Spleen (tissue), 11 donors: ENCODE data around the gene CYP21A2. TPM values are rescaled to one million over a fixed set of nuclear protein-coding genes. Genes with fewer than 3 reads are reported as not detected.
"Not testable (repeated sequence)": the region's sequence is repeated elsewhere in the genome, so short reads cannot be mapped to it uniquely, and the experiment has no call there.

Experiments used
- DNase-seq: peaks from one replicate; pipeline ENCODE4 v3.0.0-alpha.2; 2020
- H3K27ac ChIP-seq, 8 donors: fragments of 200-600 bp; sonication (generic) in 7 of 8; 1 replicate in 4 of 8; 2 replicates in 4 of 8; pipeline versions ENCODE4 v1.5.0 to v1.8.0; 2016 to 2021; ENCODE audit warnings: inconsistent platforms in 4 of 8, mild to moderate bottlenecking in 4 of 8, moderate library complexity in 1 of 8
- H3K27me3 ChIP-seq, 7 donors: fragments of 200-600 bp; sonication (generic) in 6 of 7; replicated peaks in 1 of 7; 1 replicate in 4 of 7; 2 replicates in 3 of 7; pipeline versions ENCODE4 v1.5.0 to v1.8.0; 2016 to 2021; ENCODE audit warnings: inconsistent platforms in 3 of 7, mild to moderate bottlenecking in 1 of 7
- H3K36me3 ChIP-seq, 6 donors: fragments of 200-600 bp; sonication (generic) in 5 of 6; 1 replicate in 4 of 6; 2 replicates in 2 of 6; pipeline versions ENCODE4 v1.5.0 to v1.8.0; 2016 to 2021; ENCODE audit warnings: inconsistent platforms in 2 of 6
- H3K4me1 ChIP-seq, 6 donors: fragments of 200-600 bp; sonication (generic) in 5 of 6; 1 replicate in 3 of 6; 2 replicates in 3 of 6; pipeline versions ENCODE4 v1.5.0 to v1.8.0; 2016 to 2021; ENCODE audit warnings: inconsistent platforms in 3 of 6
- H3K4me3 ChIP-seq, 8 donors: fragments of 200-600 bp; sonication (generic) in 7 of 8; 1 replicate in 4 of 8; 2 replicates in 4 of 8; pipeline versions ENCODE4 v1.5.0 to v1.8.0; 2016 to 2021; ENCODE audit warnings: inconsistent platforms in 4 of 8, mild to moderate bottlenecking in 4 of 8, moderate library complexity in 2 of 8
- H3K9me3 ChIP-seq, 8 donors: fragments of 200-600 bp; sonication (generic) in 7 of 8; 1 replicate in 4 of 8; 2 replicates in 4 of 8; pipeline versions ENCODE4 v1.5.0 to v1.8.0; 2016 to 2021; ENCODE audit warnings: inconsistent platforms in 4 of 8
- WGBS, 5 donors: extraction: QIAGEN DNeasy Blood & Tissue Kit in 3 of 5; methylation state at CpG; one replicate each; pipeline versions ENCODE4 v1.1.5 to v1.1.7; 2013 to 2018; 5-methylcytosine and 5-hydroxymethylcytosine counted together
- intact Hi-C: fragments of 100-400 bp; cut with DNase I; formaldehyde crosslinking; loops from one replicate; pipeline ENCODE4 v1.15.0; 2023; ENCODE audit warnings: low total_unique reads
- polyA plus RNA-seq, 3 donors: library from polyadenylated mRNA; stranded (reverse); fragments of 200-250 nt; gene quantifications; one replicate each; pipeline ENCODE4 v1.2.1, GENCODE V29; 2013
- total RNA-seq, 7 donors: library from RNA; depleted of rRNA in 3 of 7; stranded (reverse); fragments of >200 nt in 3 of 7; fragmentation: NEBNext Ultra II Directional in 4 of 7; extraction: Animal tissue kit (Norgen Biotek cat#: 25700) in 4 of 7; gene quantifications; one replicate each; pipeline versions ENCODE4 v1.1.0 to v1.2.1, GENCODE V29; 2016 to 2021
- donor health status: healthy with polysubstance abuse.
- donor health status: DM: no; HTN: no; CAD: no; lungs with moderate emphysema.
- donor health status: DM: no; HTN: no; CAD: no.
- donor health status: Bipolar disorder and iron deficiency.
- donor health status: healthy.
- donor health status: DM: no; HTN: no; CAD: no.
- donor health status: DM: yes; HTN: yes; CAD: no.

Gene CYP21A2
- total and polyA plus RNA-seq, 10 donors = 0.97 to 14.3 (median 5.4) TPM

GRCh38 chr6:32039321-32040274 lies 1.4 kb downstream of the CYP21A2 start:
- intact Hi-C loops, DNase-seq, H3K27me3 ChIP-seq, H3K27ac ChIP-seq, H3K9me3 ChIP-seq, H3K4me3 ChIP-seq, H3K4me1 ChIP-seq, H3K36me3 ChIP-seq: not testable (repeated sequence)
- 79 to 98% (median 80%) methylated on average over 4 to 23 of the region's 24 CpGs for WGBS, 5 donors

GRCh38 chr6:32040299-32041049 lies 2.3 kb downstream of the CYP21A2 start:
- H3K9me3 ChIP-seq, intact Hi-C loops, H3K27ac ChIP-seq, H3K4me3 ChIP-seq, DNase-seq, H3K4me1 ChIP-seq, H3K36me3 ChIP-seq, H3K27me3 ChIP-seq: not testable (repeated sequence)
- 85 to 96% (median 93%) methylated on average over 22 of the region's 43 CpGs; no CpG with 5 or more reads in 2 of the 5 donors for WGBS, 5 donors

- intact Hi-C loops, H3K27ac ChIP-seq, H3K4me1 ChIP-seq, H3K9me3 ChIP-seq, H3K36me3 ChIP-seq, H3K4me3 ChIP-seq, H3K27me3 ChIP-seq: not testable (repeated sequence)
- WGBS, 5 donors = 71 to 81% (median 79%) methylated on average over 5 to 7 of the region's 13 CpGs; no CpG with 5 or more reads in 2 of the 5 donors
- DNase-seq = peak; percentile 38
These were observed 2.8 kb downstream of the CYP21A2 start for GRCh38 chr6:32041050-32041321.

- intact Hi-C loops, H3K9me3 ChIP-seq: not testable (repeated sequence)
- 76 to 83% (median 79%) methylated on average over 3 to 6 of the region's 10 CpGs; no CpG with 5 or more reads in 1 of the 5 donors for WGBS, 5 donors
These were observed 3.2 kb downstream of the CYP21A2 start for GRCh38 chr6:32041385-32041784.

GRCh38 chr6:32042276-32042675 lies 4.1 kb downstream of the CYP21A2 start:
- WGBS, 5 donors = 92 to 100% (median 94%) methylated on average over 5 to 14 of the region's 15 CpGs; no CpG with 5 or more reads in 1 of the 5 donors
- H3K9me3 ChIP-seq, H3K27ac ChIP-seq, H3K4me3 ChIP-seq, H3K36me3 ChIP-seq, intact Hi-C loops, H3K27me3 ChIP-seq: not testable (repeated sequence)
- peak; percentile 55 for DNase-seq
- H3K4me1 ChIP-seq = peaks cover 0 to 18% (median 10%) of the 10 kb centered on the region in 6 donors

More at GRCh38 chr6:32041385-32041784, 3.2 kb downstream of the CYP21A2 start:
- H3K27me3 ChIP-seq, H3K4me3 ChIP-seq, H3K36me3 ChIP-seq, H3K4me1 ChIP-seq, H3K27ac ChIP-seq: not testable (repeated sequence)
- peak; percentile 46 for DNase-seq

GRCh38 chr6:32043589-32044380 lies 5.6 kb downstream of the CYP21A2 start:
- H3K9me3 ChIP-seq, intact Hi-C loops, H3K36me3 ChIP-seq, H3K27me3 ChIP-seq, H3K27ac ChIP-seq, H3K4me3 ChIP-seq: not testable (repeated sequence)
- peak; percentile 44 for DNase-seq
- peaks cover 0 to 28% (median 21%) of the 10 kb centered on the region in 6 donors for H3K4me1 ChIP-seq
- WGBS, 5 donors = 88 to 92% (median 89%) methylated on average over 13 to 21 of the region's 31 CpGs

GRCh38 chr6:32044916-32045315 lies 6.7 kb downstream of the CYP21A2 start:
- H3K27ac ChIP-seq = not testable (repeated sequence)

More at GRCh38 chr6:32044916-32045315, 6.7 kb downstream of the CYP21A2 start:
- H3K36me3 ChIP-seq, H3K4me3 ChIP-seq, intact Hi-C loops, H3K27me3 ChIP-seq, H3K9me3 ChIP-seq: not testable (repeated sequence)
- DNase-seq = peak; percentile 64
- H3K4me1 ChIP-seq = peaks cover 0 to 30% (median 21%) of the 10 kb centered on the region in 6 donors
- WGBS, 5 donors = 84 to 96% (median 94%) methylated on average over 6 to 13 of the region's 18 CpGs
